Measurements from ENCODE around the gene SULT1A2.
A peak's percentile ranks its signal among the peaks of the same experiment; 100 is the strongest.
"Not testable (repeated sequence)": the region's sequence is repeated elsewhere in the genome, so short reads cannot be mapped to it uniquely, and the experiment has no call there.

Gene SULT1A2

DNA sequence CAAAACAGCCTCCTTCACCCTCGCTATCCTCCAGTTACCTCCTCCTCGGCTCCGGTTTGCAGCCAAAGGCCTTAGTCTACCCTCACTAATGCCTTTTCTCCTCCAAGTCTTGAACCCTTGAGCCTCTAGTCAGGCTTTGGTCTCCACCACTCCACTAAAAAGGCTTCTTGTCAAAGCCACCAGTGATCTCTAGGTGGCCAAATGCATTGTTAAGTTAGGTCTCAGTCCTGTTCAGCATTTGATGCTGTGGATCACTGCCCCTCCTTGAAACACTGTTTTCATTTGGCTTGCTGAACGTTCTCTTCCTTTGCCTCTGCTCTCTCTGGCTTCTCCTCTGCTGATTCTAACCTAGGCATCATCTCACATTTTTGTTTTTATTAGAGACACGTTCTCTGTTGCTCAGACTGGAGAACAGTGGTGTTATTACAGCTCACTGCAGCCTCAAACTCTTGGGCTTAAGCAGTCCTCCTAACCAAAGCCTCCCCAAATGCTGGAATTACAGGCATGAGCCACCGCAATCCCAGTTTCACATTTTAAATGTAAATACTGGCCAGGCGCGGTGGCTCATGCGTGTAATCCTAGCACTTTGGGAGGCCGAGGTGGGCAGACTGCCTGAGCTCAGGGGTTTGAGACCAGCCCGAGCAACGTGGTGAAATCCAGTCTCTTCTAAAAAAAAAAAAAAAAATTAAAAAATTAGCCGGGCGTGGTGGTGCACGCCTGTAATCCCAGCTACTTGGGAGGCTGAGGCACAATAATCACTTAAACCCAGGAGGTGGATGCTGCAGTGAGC lies 42.0 kb downstream of the SULT1A2 start:
- DNase-seq: no peak

DNA sequence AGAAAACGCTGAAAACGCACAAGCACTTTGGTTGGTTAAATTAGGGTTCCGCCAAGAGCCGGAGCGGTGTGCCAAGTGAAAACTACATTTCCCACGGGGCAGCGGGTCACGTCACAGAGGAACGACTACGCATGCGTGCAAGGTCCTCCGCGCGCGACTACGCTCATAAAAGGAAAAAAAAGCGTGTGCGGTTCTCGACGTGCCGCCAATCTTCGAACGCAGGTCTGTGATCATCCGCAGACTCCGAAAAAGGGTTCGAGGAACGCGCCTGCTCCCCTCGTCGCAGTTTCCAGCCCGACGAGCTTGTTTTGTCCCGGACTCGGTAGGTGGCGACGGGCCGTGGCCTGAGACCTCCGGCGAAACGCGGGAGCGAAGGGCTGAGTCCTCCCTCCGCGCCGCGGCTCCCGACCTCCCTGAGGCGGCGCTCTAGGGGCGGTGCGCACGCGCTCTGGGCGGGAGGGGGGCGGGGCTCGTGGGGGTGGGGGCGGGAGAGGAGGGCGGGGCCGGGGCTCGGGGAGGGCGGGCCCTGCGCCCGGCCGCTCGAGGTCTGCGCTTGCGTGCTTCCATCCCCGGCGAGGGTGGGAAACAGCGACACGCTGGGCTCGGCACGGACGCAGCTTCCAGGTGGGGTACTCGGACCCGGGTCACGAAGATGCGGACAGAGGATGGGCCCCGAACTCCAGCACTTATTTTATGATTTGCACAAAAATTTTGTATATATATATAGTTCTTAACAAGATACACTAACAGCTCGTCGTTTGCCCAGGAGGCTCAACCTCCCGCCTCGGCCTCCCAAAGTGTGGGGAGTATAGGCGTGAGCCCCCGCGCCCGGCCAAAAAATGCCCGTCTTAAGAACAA lies 42.8 kb downstream of the SULT1A2 start, which contains the start of gene SGF29:
TSS of gene SGF29 (plus strand) at position 145 of the 858 bp plus-strand sequence. CDS start 27,150 bp downstream, outside the sequence.
- peak; percentile 79 for DNase-seq

DNA sequence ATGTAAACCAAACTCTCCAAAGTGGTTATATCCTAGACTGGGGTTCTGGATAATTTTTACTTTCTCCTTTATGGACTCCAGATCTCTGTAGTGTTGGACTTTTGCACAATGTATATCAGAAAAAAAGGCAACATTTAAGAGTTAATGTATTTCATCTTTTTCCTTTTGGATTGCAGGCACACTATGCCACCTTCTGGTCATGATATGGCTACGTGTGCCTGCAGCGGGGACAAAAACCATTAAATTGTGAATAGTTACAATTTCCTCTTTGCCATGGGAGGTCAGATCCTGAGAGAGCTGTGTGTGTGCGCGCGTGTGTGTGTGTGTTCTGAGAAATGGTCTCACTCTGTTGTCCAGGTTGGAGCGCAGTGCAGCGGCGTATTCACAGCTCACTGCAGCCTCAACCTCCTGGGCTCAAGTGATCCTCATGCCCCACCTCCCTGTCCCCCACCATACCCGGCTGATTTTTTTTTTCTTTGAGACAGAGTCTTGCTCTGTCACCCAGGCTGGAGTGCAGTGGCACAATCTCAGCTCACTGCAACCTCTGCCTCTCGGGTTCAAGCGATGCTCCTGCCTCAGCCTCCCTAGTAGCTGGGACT lies 47.5 kb downstream of the SULT1A2 start:
- peak; percentile 17 for DNase-seq

DNA sequence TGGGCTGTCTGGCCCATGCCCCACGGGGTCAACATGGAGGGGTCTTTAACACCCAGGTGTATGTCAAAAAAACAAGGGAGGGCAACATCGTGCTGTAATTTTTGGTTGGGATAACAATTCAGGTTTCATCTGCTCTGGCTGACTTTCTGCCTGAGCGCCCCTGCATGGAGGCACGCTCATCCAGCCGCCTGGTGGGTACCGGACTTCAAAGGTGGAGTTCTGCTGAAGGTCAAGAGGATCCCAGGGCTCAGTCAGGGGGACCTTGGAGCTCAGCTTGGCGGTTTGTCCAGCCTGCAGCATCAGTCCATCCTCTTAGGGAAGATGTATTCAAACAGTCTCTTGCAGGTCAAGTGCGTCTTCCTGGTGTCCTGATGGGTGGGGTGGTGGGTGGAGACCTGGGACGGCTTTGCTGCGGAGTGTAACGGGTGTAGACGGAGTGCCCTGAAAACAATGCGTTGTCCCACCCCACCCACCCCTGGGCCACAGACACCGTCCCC lies 48.5 kb downstream of the SULT1A2 start:
- no peak for DNase-seq

DNA sequence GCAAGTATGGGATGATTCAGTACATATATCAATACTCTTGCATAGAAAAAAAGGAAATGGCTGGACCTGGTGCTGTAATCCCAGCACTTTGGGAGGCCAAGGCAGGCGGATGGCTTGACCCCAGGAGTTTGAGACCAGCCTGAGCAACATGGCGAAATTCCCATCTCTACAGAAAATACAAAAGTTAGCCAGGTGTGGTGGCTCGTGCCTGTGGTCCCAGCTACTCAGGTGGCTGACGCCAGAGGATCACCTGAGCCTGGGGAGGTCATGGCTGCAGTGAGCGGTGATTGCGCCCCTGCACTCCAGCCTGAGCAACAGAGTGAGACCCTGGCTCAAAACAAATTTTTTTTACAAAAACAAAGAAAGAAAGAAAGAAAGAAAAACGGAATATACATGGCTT lies 50.2 kb downstream of the SULT1A2 start:
- no peak for DNase-seq

DNA sequence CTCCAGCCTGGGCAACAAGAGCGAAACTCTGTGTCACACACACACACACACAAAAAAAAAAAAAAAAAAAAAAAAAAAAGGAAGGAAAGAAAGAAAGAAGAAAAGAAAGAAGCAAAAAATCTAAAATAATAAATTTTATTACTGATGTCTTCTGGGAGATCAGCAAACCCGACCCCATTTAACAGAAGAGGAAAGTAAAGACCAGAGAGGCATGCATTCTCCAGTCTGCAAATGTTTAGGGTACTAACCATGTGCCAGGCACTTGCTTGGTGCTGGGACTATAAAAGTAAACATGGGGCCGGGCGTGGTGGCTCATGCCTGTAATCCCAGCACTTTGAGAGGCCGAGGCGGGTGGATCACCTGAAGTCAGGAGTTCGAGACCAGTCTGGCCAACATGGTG lies 50.9 kb downstream of the SULT1A2 start:
- DNase-seq: not testable (repeated sequence)

DNA sequence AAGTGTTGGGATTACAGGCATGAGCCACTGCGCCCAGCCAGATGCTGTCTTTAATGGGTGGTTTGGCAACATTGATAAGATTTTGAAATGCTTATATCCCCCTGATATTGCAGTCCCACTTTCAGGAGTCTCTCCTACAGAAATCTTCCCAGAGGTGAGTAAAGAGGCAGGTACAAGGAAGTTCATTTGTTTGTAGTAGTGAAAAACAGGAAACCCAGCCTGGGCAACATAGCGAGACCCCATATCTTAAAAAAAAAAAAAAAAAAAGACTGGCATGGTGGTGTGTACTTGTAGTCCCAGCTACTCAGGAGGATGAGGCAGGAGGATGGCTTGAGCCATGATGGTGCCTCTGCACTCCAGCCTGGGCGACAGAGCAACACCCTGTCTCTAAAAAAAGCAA lies 51.9 kb downstream of the SULT1A2 start:
- no peak for DNase-seq

DNA sequence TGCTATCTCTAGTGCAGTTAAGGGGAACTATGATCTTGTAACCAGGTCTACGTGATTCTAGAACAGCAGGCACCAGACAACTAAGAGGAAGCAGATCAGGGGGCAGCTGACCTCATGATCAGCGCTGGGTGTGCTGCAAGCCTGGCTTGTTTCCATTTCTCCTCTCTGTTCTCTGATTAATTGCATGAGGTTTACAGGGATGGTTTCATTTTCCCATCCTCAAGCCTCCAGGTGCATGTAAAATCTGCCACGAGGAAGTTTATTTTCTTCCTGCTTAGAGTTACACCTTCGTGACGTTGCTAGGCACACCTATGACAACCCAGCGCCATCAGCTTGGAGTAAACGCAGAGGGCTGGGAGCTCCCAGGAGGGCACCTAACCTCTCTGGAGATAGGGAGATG lies 53.8 kb downstream of the SULT1A2 start:
- DNase-seq: no peak

DNA sequence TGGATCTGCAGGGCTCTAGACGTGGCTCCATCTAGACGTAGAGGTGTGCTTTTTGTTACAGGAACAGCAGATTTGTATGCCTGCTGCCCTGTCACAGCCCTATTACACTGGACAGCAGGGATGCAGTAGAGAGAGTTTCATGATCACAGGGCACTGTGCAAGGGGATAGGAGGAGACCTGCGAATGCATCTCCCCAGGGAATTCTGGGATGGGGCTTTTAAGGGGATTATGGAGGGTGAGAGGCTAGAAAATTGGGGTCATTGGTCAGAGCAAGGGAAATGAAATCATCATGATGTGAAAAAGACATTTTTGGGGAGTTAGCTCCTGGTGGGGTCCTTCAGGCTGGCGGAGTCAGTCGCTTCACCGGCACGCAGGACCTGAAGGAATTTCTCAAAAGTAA lies 54.2 kb downstream of the SULT1A2 start:
- no peak for DNase-seq

Data from NCI-H226 (cell line).